ENCODE results near the gene RPS6KC1. TPM values are rescaled to one million over a fixed set of nuclear protein-coding genes. Genes with fewer than 3 reads are reported as not detected.

The RPS6KC1 gene
- total RNA-seq, 1 donor from 2014 or later, result 12.9 TPM

DNA sequence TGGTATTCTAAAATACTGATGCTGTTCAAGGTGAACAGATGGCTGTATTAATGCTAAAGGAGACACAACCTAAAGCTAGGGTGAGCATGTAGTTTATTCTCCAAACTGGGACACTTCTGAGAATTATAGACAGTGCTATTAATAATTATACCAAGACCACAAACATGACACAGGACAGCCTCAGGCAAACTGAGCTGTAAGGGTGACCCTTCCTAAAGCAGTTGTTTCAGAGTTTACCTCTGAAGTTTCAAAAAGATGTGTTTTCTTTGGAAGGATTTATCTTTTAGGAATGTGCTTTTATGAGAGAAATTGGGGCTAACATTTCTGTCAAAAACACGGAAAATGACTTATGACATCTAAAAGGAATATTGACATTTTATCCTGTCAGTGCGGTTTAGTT is 68.8 kb downstream of the RPS6KC1 start:
- H3K4me3 ChIP-seq (ENCODE audit: low read depth, low read length), result no peak overlapping the region
- no peaks in the 10 kb centered on the region for H3K36me3 ChIP-seq (ENCODE audit: control insufficient read depth, insufficient read depth, low read length)
- H3K27me3 ChIP-seq (ENCODE audit: control insufficient read depth, insufficient read depth, low read length), result no peaks in the 10 kb centered on the region
- DNase-seq (ENCODE audit: low read depth) (no peak), FAIRE-seq (no peak)
- TF ChIP-seq, protein P1, sequence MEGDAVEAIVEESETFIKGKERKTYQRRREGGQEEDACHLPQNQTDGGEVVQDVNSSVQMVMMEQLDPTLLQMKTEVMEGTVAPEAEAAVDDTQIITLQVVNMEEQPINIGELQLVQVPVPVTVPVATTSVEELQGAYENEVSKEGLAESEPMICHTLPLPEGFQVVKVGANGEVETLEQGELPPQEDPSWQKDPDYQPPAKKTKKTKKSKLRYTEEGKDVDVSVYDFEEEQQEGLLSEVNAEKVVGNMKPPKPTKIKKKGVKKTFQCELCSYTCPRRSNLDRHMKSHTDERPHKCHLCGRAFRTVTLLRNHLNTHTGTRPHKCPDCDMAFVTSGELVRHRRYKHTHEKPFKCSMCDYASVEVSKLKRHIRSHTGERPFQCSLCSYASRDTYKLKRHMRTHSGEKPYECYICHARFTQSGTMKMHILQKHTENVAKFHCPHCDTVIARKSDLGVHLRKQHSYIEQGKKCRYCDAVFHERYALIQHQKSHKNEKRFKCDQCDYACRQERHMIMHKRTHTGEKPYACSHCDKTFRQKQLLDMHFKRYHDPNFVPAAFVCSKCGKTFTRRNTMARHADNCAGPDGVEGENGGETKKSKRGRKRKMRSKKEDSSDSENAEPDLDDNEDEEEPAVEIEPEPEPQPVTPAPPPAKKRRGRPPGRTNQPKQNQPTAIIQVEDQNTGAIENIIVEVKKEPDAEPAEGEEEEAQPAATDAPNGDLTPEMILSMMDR (IDR thresholded peaks at IDR 0.05; ENCODE audit: insufficient read depth, low read length, severe bottlenecking), result no peak

DNA sequence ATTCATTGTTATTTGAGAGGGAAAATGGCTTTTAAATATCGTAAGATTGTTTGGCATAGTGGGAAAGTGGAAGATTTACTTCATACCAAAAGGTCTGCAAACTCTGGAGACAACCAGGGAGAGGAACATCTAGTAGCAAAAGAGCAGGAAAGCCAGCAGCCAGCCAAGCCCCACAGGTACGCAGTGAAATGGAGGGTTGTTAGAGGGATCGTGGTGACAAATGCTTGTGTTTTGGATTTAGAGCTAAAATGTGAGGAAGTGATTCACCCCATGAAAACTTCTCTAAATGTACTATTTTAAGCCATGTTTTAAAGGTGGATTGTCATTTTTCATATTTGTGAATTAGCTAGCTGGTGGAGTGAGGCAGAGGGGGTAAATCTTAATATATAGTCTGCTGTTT is 69.3 kb downstream of the RPS6KC1 start:
- no peak for FAIRE-seq
- Histone ChIP-seq H3K4me3 (ENCODE audit: low read depth, low read length) (no peak overlapping the region), H3K27me3 (ENCODE audit: control insufficient read depth, insufficient read depth, low read length) (no peaks in the 10 kb centered on the region), H3K36me3 (ENCODE audit: control insufficient read depth, insufficient read depth, low read length) (no peaks in the 10 kb centered on the region)
- TF ChIP-seq, protein P1 (IDR thresholded peaks at IDR 0.05; ENCODE audit: insufficient read depth, low read length, severe bottlenecking), result no peak
- DNase-seq (ENCODE audit: low read depth), result no peak

DNA sequence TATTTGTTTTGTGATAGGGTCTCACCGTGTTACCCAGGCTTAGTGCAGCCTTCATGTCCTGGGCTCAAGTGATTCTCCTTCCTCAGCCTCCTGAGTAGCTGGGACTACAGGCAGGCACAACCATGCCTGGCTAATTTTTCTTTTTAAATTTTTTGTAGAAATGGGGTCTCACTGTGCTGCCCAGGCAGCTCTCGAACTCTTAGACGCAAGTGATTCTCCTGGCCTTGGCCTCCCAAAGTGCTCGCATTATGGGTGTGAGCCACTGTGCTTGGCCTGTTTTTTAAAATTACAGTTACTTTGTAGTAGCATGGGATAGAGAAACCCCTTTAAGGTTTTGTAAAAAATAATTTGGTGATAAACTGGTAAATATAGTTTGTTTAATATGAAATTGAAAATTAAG is 69.9 kb downstream of the RPS6KC1 start:
- no peak overlapping the region for H3K4me3 ChIP-seq (ENCODE audit: low read depth, low read length)
- no peak for DNase-seq (ENCODE audit: low read depth)
- H3K27me3 ChIP-seq (ENCODE audit: control insufficient read depth, insufficient read depth, low read length), result no peaks in the 10 kb centered on the region
- FAIRE-seq, result no peak
- H3K36me3 ChIP-seq (ENCODE audit: control insufficient read depth, insufficient read depth, low read length), result no peaks in the 10 kb centered on the region
- TF ChIP-seq, protein P1 (IDR thresholded peaks at IDR 0.05; ENCODE audit: insufficient read depth, low read length, severe bottlenecking), result no peak

DNA sequence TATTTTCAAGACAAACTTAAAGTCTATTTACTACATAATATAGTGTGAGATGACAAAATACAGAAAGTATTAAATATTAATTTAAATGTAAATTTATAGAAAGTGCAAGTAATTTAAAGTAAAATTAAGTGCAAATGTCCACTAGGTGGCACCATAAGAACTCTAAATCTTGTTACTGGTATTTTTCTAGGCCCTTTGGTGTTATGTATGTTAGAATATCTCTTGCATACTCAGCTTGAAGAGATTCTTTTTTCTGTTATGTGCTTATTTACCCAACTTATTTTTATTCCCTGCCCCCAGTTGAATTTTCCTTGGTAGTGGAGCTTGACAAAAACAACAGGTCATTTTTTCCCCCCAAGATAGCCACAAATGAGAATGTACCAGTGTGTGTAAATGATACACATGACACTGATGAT is 71.5 kb downstream of the RPS6KC1 start:
- TF ChIP-seq, protein P1 (IDR thresholded peaks at IDR 0.05; ENCODE audit: insufficient read depth, low read length, severe bottlenecking), result peak; percentile 32
- FAIRE-seq (no peak), DNase-seq (ENCODE audit: low read depth) (peak; percentile 56)
- no peaks in the 10 kb centered on the region for H3K36me3 ChIP-seq (ENCODE audit: control insufficient read depth, insufficient read depth, low read length)
- H3K4me3 ChIP-seq (ENCODE audit: low read depth, low read length), result no peak overlapping the region
- no peaks in the 10 kb centered on the region for H3K27me3 ChIP-seq (ENCODE audit: control insufficient read depth, insufficient read depth, low read length)

DNA sequence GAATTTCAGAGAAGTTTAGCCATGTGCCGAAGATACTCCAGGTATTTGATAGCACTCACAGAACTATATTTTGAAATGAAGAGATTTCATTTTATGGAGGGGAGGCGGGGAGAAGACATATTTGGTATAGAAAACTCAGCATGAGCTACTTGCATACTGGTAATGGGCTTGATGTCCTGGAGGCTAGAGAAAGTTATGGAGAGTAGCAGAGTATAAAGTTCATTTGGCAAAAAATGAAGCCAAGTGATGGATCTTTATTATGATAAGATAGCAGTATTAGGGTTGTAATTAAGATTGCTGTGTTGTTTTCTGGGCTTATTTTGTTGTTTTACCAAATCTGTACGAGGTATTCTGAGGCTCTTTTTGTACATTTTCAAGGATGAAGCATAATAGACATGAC is 72.0 kb downstream of the RPS6KC1 start:
- no peaks in the 10 kb centered on the region for H3K36me3 ChIP-seq (ENCODE audit: control insufficient read depth, insufficient read depth, low read length)
- FAIRE-seq (no peak), DNase-seq (ENCODE audit: low read depth) (no peak)
- H3K27me3 ChIP-seq (ENCODE audit: control insufficient read depth, insufficient read depth, low read length), result no peaks in the 10 kb centered on the region
- no peak overlapping the region for H3K4me3 ChIP-seq (ENCODE audit: low read depth, low read length)
- TF ChIP-seq, protein P1 (IDR thresholded peaks at IDR 0.05; ENCODE audit: insufficient read depth, low read length, severe bottlenecking), result no peak

DNA sequence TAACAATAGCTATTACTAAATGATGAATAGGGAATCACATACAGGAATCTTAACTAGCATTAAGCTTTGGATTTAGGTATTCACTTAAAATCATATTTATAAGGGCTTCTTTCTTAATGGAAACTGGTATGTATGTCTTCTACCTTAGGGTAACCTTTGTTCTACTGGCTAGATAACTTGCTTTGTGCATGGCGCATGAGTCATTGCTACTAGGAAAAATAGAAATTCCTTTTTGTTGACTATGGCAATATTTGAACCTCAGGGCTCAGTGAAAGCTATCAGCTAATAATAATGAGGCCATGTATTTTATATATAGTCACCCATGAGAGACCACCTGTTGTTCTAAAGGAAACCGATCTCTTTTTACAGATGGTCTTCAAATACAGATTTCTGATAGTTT is 72.5 kb downstream of the RPS6KC1 start:
- no peak overlapping the region for H3K4me3 ChIP-seq (ENCODE audit: low read depth, low read length)
- H3K36me3 ChIP-seq (ENCODE audit: control insufficient read depth, insufficient read depth, low read length), result no peaks in the 10 kb centered on the region
- no peaks in the 10 kb centered on the region for H3K27me3 ChIP-seq (ENCODE audit: control insufficient read depth, insufficient read depth, low read length)
- FAIRE-seq (no peak), DNase-seq (ENCODE audit: low read depth) (peak; percentile 83)
- TF ChIP-seq, protein P1 (IDR thresholded peaks at IDR 0.05; ENCODE audit: insufficient read depth, low read length, severe bottlenecking), result no peak
